ENCODE data around the gene TSPO.

Gene TSPO

GRCh38 chr22:43197271-43197941 is 46.0 kb downstream of the TSPO start:
- DNase-seq (ENCODE audit: low read depth), result no peak

GRCh38 chr22:43198126-43198525 is 46.8 kb downstream of the TSPO start:
- DNase-seq (ENCODE audit: low read depth), result no peak

More at GRCh38 chr22:43197271-43197941, 46.0 kb downstream of the TSPO start:
- no peak overlapping the region for H3K4me3 ChIP-seq (ENCODE audit: low read depth, low read length)

GRCh38 chr22:43198936-43199335 is 47.6 kb downstream of the TSPO start:
- no peak overlapping the region for H3K4me3 ChIP-seq (ENCODE audit: low read depth, low read length)

More at GRCh38 chr22:43198126-43198525, 46.8 kb downstream of the TSPO start:
- H3K4me3 ChIP-seq (ENCODE audit: low read depth, low read length), result no peak overlapping the region

GRCh38 chr22:43199541-43199940 is 48.2 kb downstream of the TSPO start:
- no peak overlapping the region for H3K4me3 ChIP-seq (ENCODE audit: low read depth, low read length)
- no peak for DNase-seq (ENCODE audit: low read depth)

More at GRCh38 chr22:43198936-43199335, 47.6 kb downstream of the TSPO start:
- no peak for DNase-seq (ENCODE audit: low read depth)

- no peak for DNase-seq (ENCODE audit: low read depth)
- H3K4me3 ChIP-seq (ENCODE audit: low read depth, low read length), result no peak overlapping the region
These were observed 48.7 kb downstream of the TSPO start for GRCh38 chr22:43200031-43200430.

GRCh38 chr22:43200555-43200954 is 49.2 kb downstream of the TSPO start:
- H3K4me3 ChIP-seq (ENCODE audit: low read depth, low read length), result no peak overlapping the region
- no peak for DNase-seq (ENCODE audit: low read depth)

- no peak overlapping the region for H3K4me3 ChIP-seq (ENCODE audit: low read depth, low read length)
- DNase-seq (ENCODE audit: low read depth), result no peak
These were observed 50.3 kb downstream of the TSPO start for GRCh38 chr22:43201486-43202219.

- DNase-seq (ENCODE audit: low read depth), result no peak
- no peak overlapping the region for H3K4me3 ChIP-seq (ENCODE audit: low read depth, low read length)
These were observed 51.0 kb downstream of the TSPO start for GRCh38 chr22:43202326-43202725.

GRCh38 chr22:43202756-43203410 is 51.5 kb downstream of the TSPO start:
- DNase-seq (ENCODE audit: low read depth), result no peak
- H3K4me3 ChIP-seq (ENCODE audit: low read depth, low read length), result no peak overlapping the region

GRCh38 chr22:43203471-43203981 is 52.2 kb downstream of the TSPO start:
- no peak overlapping the region for H3K4me3 ChIP-seq (ENCODE audit: low read depth, low read length)
- no peak for DNase-seq (ENCODE audit: low read depth)

- no peak for DNase-seq (ENCODE audit: low read depth)
- no peak overlapping the region for H3K4me3 ChIP-seq (ENCODE audit: low read depth, low read length)
These were observed 53.9 kb downstream of the TSPO start for GRCh38 chr22:43205261-43205691.

GRCh38 chr22:43205748-43206508 is 54.6 kb downstream of the TSPO start:
- H3K4me3 ChIP-seq (ENCODE audit: low read depth, low read length), result no peak overlapping the region
- DNase-seq (ENCODE audit: low read depth), result no peak

- no peak overlapping the region for H3K4me3 ChIP-seq (ENCODE audit: low read depth, low read length)
- no peak for DNase-seq (ENCODE audit: low read depth)
These were observed 55.3 kb downstream of the TSPO start for GRCh38 chr22:43206509-43207161.

GRCh38 chr22:43207386-43207785 is 56.0 kb downstream of the TSPO start:
- H3K4me3 ChIP-seq (ENCODE audit: low read depth, low read length), result no peak overlapping the region
- no peak for DNase-seq (ENCODE audit: low read depth)

GRCh38 chr22:43207849-43208702 is 56.7 kb downstream of the TSPO start:
- no peak overlapping the region for H3K4me3 ChIP-seq (ENCODE audit: low read depth, low read length)
- DNase-seq (ENCODE audit: low read depth), result no peak

GRCh38 chr22:43208703-43209522 is 57.6 kb downstream of the TSPO start:
- no peak for DNase-seq (ENCODE audit: low read depth)
- no peak overlapping the region for H3K4me3 ChIP-seq (ENCODE audit: low read depth, low read length)

- no peak for DNase-seq (ENCODE audit: low read depth)
- H3K4me3 ChIP-seq (ENCODE audit: low read depth, low read length), result no peak overlapping the region
These were observed 58.1 kb downstream of the TSPO start for GRCh38 chr22:43209523-43209890.
